ENCODE results near the gene HBD. TPM values are rescaled to one million over a fixed set of nuclear protein-coding genes. Genes with fewer than 3 reads are reported as not detected.

HBD gene
- total and polyA plus RNA-seq, 12 donors = 0.41 to 5.3 (median 0.73) TPM; not detected in 8

GRCh38 chr11:5235364-5236095 lies 1.2 kb upstream of the HBD start:
- intact Hi-C loops (cut with DNase I) = no loop called here
- H3K9me3 ChIP-seq = no peaks in the 10 kb centered on the region
- peaks cover 0 to 22% (median 0%) of the 10 kb centered on the region in 7 donors for H3K27me3 ChIP-seq
- no peak overlapping the region for H3K4me3 ChIP-seq
- no peak for ATAC-seq
- no peaks in the 10 kb centered on the region for H3K4me1 ChIP-seq
- 85 to 88% methylated on average over 5 of the region's 5 CpGs for WGBS, 2 donors
- DNase-seq = no peak
- no peak overlapping the region for H3K27ac ChIP-seq
- H3K36me3 ChIP-seq = no peaks in the 10 kb centered on the region
- no peak for TF ChIP-seq CTCF (IDR thresholded peaks at IDR 0.05)

GRCh38 chr11:5233307-5233706 lies 976 bp downstream of the HBD start:
- no peak for DNase-seq
- TF ChIP-seq CTCF (IDR thresholded peaks at IDR 0.05) = no peak
- Histone ChIP-seq H3K9me3 (no peaks in the 10 kb centered on the region), H3K27ac (no peak overlapping the region), H3K4me1 (no peaks in the 10 kb centered on the region), H3K27me3 (peaks cover 0 to 22% (median 0%) of the 10 kb centered on the region in 7 donors), H3K36me3 (no peaks in the 10 kb centered on the region), H3K4me3 (no peak overlapping the region)
- WGBS, 2 donors = 82 to 84% methylated on average over 1 of the region's 1 CpG
- no peak for ATAC-seq
- intact Hi-C loops (cut with DNase I) = no loop called here

- no peaks in the 10 kb centered on the region for H3K9me3 ChIP-seq
- DNase-seq (no peak), ATAC-seq (no peak)
- no peak overlapping the region for H3K27ac ChIP-seq
- H3K4me3 ChIP-seq = no peak overlapping the region
- H3K36me3 ChIP-seq = no peaks in the 10 kb centered on the region
- no peaks in the 10 kb centered on the region for H3K4me1 ChIP-seq
- no peak for TF ChIP-seq CTCF (IDR thresholded peaks at IDR 0.05)
- intact Hi-C loops (cut with DNase I) = no loop called here
- H3K27me3 ChIP-seq = peaks cover 0 to 19% (median 0%) of the 10 kb centered on the region in 7 donors
- 91 to 93% methylated on average over 2 of the region's 2 CpGs for WGBS, 2 donors
Measured at GRCh38 chr11:5232821-5233220, 1.5 kb downstream of the HBD start.

GRCh38 chr11:5232176-5232575 lies 2.1 kb downstream of the HBD start:
- no peak overlapping the region for H3K27ac ChIP-seq
- 65 to 68% methylated on average over 3 of the region's 3 CpGs for WGBS, 2 donors
- no peak for ATAC-seq
- H3K9me3 ChIP-seq = no peaks in the 10 kb centered on the region
- no peaks in the 10 kb centered on the region for H3K36me3 ChIP-seq
- peaks cover 0 to 14% (median 0%) of the 10 kb centered on the region in 7 donors for H3K27me3 ChIP-seq
- intact Hi-C loops (cut with DNase I) = no loop called here
- no peak for DNase-seq
- H3K4me3 ChIP-seq = no peak overlapping the region
- no peak for TF ChIP-seq CTCF (IDR thresholded peaks at IDR 0.05)
- H3K4me1 ChIP-seq = no peaks in the 10 kb centered on the region
